T-cell (primary cell): ENCODE results near the gene RNF11. TPM values are rescaled to one million over a fixed set of nuclear protein-coding genes. Genes with fewer than 3 reads are reported as not detected.

Experiments
- total RNA-seq, 35 experiments: library from RNA in 6 of 35; stranded (reverse) in 6 of 35; fragments of 120-200 nt in 1 of 35; gene quantifications; one replicate each; pipeline versions ENCODE4 v1.2.1 to v1.2.4 and lab custom pipeline; 2013 to 2026

Gene RNF11
- total RNA-seq, 5 donors from 2014 or later (not counting 1 experiment from before 2014, with no cell fraction given): 33.3 to 66.0 (median 39.8) TPM

Other genes starting within 250 kb of the RNF11 start
- not detected for gene C1orf185, start 134.0 kb upstream of the RNF11 start, total RNA-seq
- gene TTC39A, start 94.3 kb downstream of the RNF11 start, total RNA-seq: under 1 TPM in 1 of 5 donors, not detected in 4; 0.36 TPM